Measurements from ENCODE around the gene ZNF112. TPM values are rescaled to one million over a fixed set of nuclear protein-coding genes. Genes with fewer than 3 reads are reported as not detected.

Gene ZNF112
- total RNA-seq, 1 experiment from 2014 or later, result 7.8 TPM

GRCh38 chr19:44280916-44281315 is 75.6 kb downstream of the ZNF112 start:
- DNase-seq, result no peak
- no peak overlapping the region for H3K27ac ChIP-seq
- intact Hi-C loops (cut with micrococcal nuclease; ENCODE audit: unreplicated experiment), result no loop called here
- no TSS peak for BruUV-seq (replicated peaks)
- peaks cover 3% of the 10 kb centered on the region; the same call in 1 of the 2 replicates for H3K9me3 ChIP-seq (ENCODE audit: insufficient read depth, low read depth)
- H3F3A ChIP-seq (ENCODE audit: insufficient read depth, low read depth), result no peaks in the 10 kb centered on the region
- 0 out of 2 replicates have a peak, but pooled peaks cover 8% of the 10 kb centered on the region for H3K4me1 ChIP-seq (replicated peaks; ENCODE audit: insufficient read depth)
- no peaks in the 10 kb centered on the region; the same call in 1 of the 2 replicates for H3K9me2 ChIP-seq (ENCODE audit: insufficient read depth)
- no peak overlapping the region for H2AFZ ChIP-seq
- TF ChIP-seq, protein P1, sequence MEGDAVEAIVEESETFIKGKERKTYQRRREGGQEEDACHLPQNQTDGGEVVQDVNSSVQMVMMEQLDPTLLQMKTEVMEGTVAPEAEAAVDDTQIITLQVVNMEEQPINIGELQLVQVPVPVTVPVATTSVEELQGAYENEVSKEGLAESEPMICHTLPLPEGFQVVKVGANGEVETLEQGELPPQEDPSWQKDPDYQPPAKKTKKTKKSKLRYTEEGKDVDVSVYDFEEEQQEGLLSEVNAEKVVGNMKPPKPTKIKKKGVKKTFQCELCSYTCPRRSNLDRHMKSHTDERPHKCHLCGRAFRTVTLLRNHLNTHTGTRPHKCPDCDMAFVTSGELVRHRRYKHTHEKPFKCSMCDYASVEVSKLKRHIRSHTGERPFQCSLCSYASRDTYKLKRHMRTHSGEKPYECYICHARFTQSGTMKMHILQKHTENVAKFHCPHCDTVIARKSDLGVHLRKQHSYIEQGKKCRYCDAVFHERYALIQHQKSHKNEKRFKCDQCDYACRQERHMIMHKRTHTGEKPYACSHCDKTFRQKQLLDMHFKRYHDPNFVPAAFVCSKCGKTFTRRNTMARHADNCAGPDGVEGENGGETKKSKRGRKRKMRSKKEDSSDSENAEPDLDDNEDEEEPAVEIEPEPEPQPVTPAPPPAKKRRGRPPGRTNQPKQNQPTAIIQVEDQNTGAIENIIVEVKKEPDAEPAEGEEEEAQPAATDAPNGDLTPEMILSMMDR (conservative IDR thresholded peaks at IDR 0.05), result no peak
- no peak for TF ChIP-seq EZH2 (IDR thresholded peaks at IDR 0.05; ENCODE audit: low read depth)
- H3K4me3 ChIP-seq, result no peak overlapping the region
- ChIA-PET POLR2A (ENCODE audit: unreplicated experiment) (no interaction called here), CTCF (no interaction called here)
- no peaks in the 10 kb centered on the region for H4K20me1 ChIP-seq (ENCODE audit: insufficient read depth)
- no peaks in the 10 kb centered on the region for H3K27me3 ChIP-seq (ENCODE audit: insufficient read depth, low read depth)
- no peaks in the 10 kb centered on the region for H3K79me2 ChIP-seq (ENCODE audit: low read depth)
- no peaks in the 10 kb centered on the region for H3K36me3 ChIP-seq (ENCODE audit: low read depth)
- no peak overlapping the region for H3K4me2 ChIP-seq

DNA sequence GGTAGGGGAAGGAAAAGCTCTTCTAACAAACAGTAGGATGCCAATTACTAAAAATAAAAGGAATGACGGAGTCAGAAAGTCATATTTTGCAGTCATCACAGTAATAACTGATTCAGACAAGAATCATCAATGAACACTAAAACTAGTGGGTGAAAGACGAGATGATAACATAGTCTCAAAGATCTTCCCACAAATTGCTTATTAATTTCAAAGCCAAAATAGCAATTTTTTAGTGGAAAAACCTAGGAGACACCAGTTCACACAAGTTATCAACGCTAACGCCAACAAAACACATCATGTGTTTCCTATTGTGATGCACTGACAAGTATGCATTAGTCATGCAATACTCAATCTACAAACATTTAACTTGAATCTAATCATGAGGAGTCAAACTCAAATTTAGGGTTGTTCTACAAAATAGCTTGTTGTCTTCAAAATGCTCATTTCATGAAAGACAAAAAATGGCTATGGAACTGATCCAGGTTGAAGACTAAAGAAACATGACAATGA is 78.2 kb downstream of the ZNF112 start:
- Histone ChIP-seq H3K27ac (no peak overlapping the region), H3K4me2 (no peak overlapping the region), H3F3A (ENCODE audit: insufficient read depth, low read depth) (no peaks in the 10 kb centered on the region), H3K36me3 (ENCODE audit: low read depth) (no peaks in the 10 kb centered on the region), H3K9me3 (ENCODE audit: insufficient read depth, low read depth) (peaks cover 7% of the 10 kb centered on the region), H3K79me2 (ENCODE audit: low read depth) (no peaks in the 10 kb centered on the region), H2AFZ (no peak overlapping the region), H3K27me3 (ENCODE audit: insufficient read depth, low read depth) (no peaks in the 10 kb centered on the region), H3K9me2 (ENCODE audit: insufficient read depth) (no peaks in the 10 kb centered on the region), H4K20me1 (ENCODE audit: insufficient read depth) (no peaks in the 10 kb centered on the region), H3K4me1 (replicated peaks; ENCODE audit: insufficient read depth) (0 out of 2 replicates have a peak, but pooled peaks cover 8% of the 10 kb centered on the region), H3K4me3 (no peak overlapping the region)
- ChIA-PET POLR2A (ENCODE audit: unreplicated experiment) (no interaction called here), CTCF (interaction anchor here (0.6 kb wide), 1 partner anchor 445 kb away, joined by 3 read pairs; no protein-coding TSS in a partner anchor)
- BruUV-seq (replicated peaks), result no TSS peak
- DNase-seq, result no peak
- intact Hi-C loops (cut with micrococcal nuclease; ENCODE audit: unreplicated experiment), result no loop called here
- TF ChIP-seq, protein P1 (conservative IDR thresholded peaks at IDR 0.05), result no peak
- TF ChIP-seq EZH2 (IDR thresholded peaks at IDR 0.05; ENCODE audit: low read depth), result no peak

GRCh38 chr19:44277331-44277730 is 79.1 kb downstream of the ZNF112 start:
- Histone ChIP-seq H3K79me2 (ENCODE audit: low read depth) (no peaks in the 10 kb centered on the region), H2AFZ (no peak overlapping the region), H3K4me1 (replicated peaks; ENCODE audit: insufficient read depth) (no peaks in the 10 kb centered on the region), H3K4me3 (no peak overlapping the region), H3F3A (ENCODE audit: insufficient read depth, low read depth) (no peaks in the 10 kb centered on the region), H3K27me3 (ENCODE audit: insufficient read depth, low read depth) (no peaks in the 10 kb centered on the region), H3K9me2 (ENCODE audit: insufficient read depth) (no peaks in the 10 kb centered on the region), H3K27ac (no peak overlapping the region), H3K9me3 (ENCODE audit: insufficient read depth, low read depth) (peaks cover 7% of the 10 kb centered on the region), H3K36me3 (ENCODE audit: low read depth) (no peaks in the 10 kb centered on the region), H3K4me2 (no peak overlapping the region), H4K20me1 (ENCODE audit: insufficient read depth) (no peaks in the 10 kb centered on the region)
- ChIA-PET POLR2A (ENCODE audit: unreplicated experiment) (no interaction called here), CTCF (no interaction called here)
- intact Hi-C loops (cut with micrococcal nuclease; ENCODE audit: unreplicated experiment), result no loop called here
- no peak for DNase-seq
- TF ChIP-seq, protein P1 (conservative IDR thresholded peaks at IDR 0.05), result no peak
- TF ChIP-seq EZH2 (IDR thresholded peaks at IDR 0.05; ENCODE audit: low read depth), result no peak
- no TSS peak for BruUV-seq (replicated peaks)

Other genes with a start within 250 kb of the ZNF112 start
- 3.5 and 5.4 TPM in 2 replicates for gene ZNF225, start 243.3 kb downstream of the ZNF112 start, total RNA-seq (2021)
- gene ZNF234, start 215.1 kb downstream of the ZNF112 start, total RNA-seq (2021), result 6.0 and 8.6 TPM in 2 replicates
- 12.9 and 21.7 TPM in 2 replicates for gene ZNF226, start 191.6 kb downstream of the ZNF112 start, total RNA-seq (2021)
- gene ZNF227, start 144.1 kb downstream of the ZNF112 start, total RNA-seq (2021), result 14.2 and 16.5 TPM in 2 replicates
- 0.41 and 0.88 TPM in 2 replicates for gene ZNF233, start 96.8 kb downstream of the ZNF112 start, total RNA-seq (2021)
- 4.3 and 5.9 TPM in 2 replicates for gene ZNF235, start 51.7 kb downstream of the ZNF112 start, total RNA-seq (2021)
- 3.0 and 3.5 TPM in 2 replicates for gene ZNF285, start 44.9 kb upstream of the ZNF112 start, total RNA-seq (2021)
- gene ZNF229, start 91.8 kb upstream of the ZNF112 start, total RNA-seq (2021), result 11.3 and 12.3 TPM in 2 replicates
- 6.3 and 11.3 TPM in 2 replicates for gene ZNF180, start 143.8 kb upstream of the ZNF112 start, total RNA-seq (2021)
- not detected in 2 replicates for gene CEACAM20, start 173.0 kb upstream of the ZNF112 start, total RNA-seq (2021)

All from PC-9 (cell line).